Stimulated activated CD4-positive, alpha-beta T cell treated with anti-CD3 and anti-CD28 coated beads, TNF-alpha, amount 100 ng/mL, for 4 hours (primary cell): ENCODE data around the gene CHMP6.
A peak's percentile ranks its signal among the peaks of the same experiment; 100 is the strongest.

Source experiments
- DNase-seq, 3 experiments: peaks; one replicate each; pipeline ENCODE4 v3.0.0-alpha.2; 2020; ENCODE audit warnings: low read depth in 3 of 3

The CHMP6 gene

GRCh38 chr17:80956321-80957190 lies 35.1 kb upstream of the CHMP6 start:
- DNase-seq: no peak

GRCh38 chr17:80957461-80957941 lies 34.1 kb upstream of the CHMP6 start:
- no peak for DNase-seq

GRCh38 chr17:80959330-80960036 lies 32.2 kb upstream of the CHMP6 start:
- DNase-seq: no peak

GRCh38 chr17:80960037-80960796 lies 31.4 kb upstream of the CHMP6 start:
- DNase-seq: no peak

- DNase-seq: no peak
Observed at GRCh38 chr17:80960797-80961452, 30.7 kb upstream of the CHMP6 start.

GRCh38 chr17:80961541-80962330 lies 29.9 kb upstream of the CHMP6 start:
- no peak for DNase-seq

- no peak for DNase-seq
Observed at GRCh38 chr17:80962356-80963329, 29.0 kb upstream of the CHMP6 start.

GRCh38 chr17:80963812-80964543 lies 27.7 kb upstream of the CHMP6 start:
- no peak for DNase-seq

- DNase-seq: no peak
Observed at GRCh38 chr17:80964544-80964856, 27.1 kb upstream of the CHMP6 start.

- DNase-seq: no peak
Observed at GRCh38 chr17:80964859-80965580, 26.6 kb upstream of the CHMP6 start.

- no peak for DNase-seq
Observed at GRCh38 chr17:80965606-80966005, 26.0 kb upstream of the CHMP6 start.

GRCh38 chr17:80967404-80967872 lies 24.2 kb upstream of the CHMP6 start:
- DNase-seq: no peak

- DNase-seq: no peak
Observed at GRCh38 chr17:80968602-80969029, 23.0 kb upstream of the CHMP6 start.

GRCh38 chr17:80969030-80969673 lies 22.5 kb upstream of the CHMP6 start:
- no peak for DNase-seq

GRCh38 chr17:80969674-80970043 lies 22.0 kb upstream of the CHMP6 start:
- DNase-seq: no peak

GRCh38 chr17:80970044-80970761 lies 21.4 kb upstream of the CHMP6 start:
- DNase-seq: peak in 1 of 3 experiments; percentile 24
